Measurements from ENCODE around the gene TMED7. TPM values are rescaled to one million over a fixed set of nuclear protein-coding genes. Genes with fewer than 3 reads are reported as not detected.

Gene TMED7
- total RNA-seq, 1 experiment from 2014 or later = 121 TPM

DNA sequence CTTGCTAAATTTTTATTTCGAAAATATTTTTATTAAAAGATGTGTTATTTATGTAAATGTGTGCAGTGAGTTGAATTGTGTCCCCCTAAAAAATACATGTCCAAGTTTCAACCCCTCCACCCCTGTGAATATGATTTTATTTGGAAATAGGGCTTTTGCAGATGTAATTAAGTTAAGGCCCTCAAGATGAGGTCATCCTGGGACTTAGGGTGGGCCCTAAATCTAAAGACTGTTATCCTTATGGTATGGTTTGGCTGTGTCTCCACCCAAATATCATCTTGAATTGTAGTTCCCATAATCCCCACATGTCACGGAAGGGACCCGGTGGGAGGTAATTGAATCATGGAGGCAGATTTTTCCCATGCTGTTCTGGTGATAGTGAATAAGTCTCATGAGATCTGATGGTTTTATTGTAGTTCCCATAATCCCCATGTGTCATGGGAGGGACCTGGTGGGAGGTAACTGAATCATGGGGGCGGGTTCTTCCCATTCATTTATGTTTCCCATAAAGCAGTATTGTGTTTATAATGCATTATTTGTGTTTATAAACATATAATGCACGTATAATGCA, 1.5 kb upstream of the TMED7 start:
- peak; percentile 20 for DNase-seq (ENCODE audit: low read depth)

DNA sequence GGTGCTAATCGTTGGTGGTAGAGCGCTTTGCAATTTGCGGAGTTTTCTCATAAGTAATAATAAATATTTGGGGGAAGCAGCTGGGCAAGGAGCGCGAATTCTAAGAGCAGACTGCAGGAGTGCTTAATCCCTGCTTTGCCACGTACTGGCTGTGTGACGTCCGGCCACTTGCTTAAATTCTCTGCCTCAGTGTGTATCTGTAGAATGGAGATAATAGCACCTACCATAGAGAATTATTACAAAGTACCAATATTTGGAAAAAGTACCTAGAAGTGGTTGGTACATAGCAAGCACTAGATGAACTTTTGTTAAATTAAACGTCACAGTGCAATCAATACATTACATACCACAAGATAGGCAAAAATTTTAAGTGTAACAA, 598 bp upstream of the TMED7 start:
- no peak for DNase-seq (ENCODE audit: low read depth)

DNA sequence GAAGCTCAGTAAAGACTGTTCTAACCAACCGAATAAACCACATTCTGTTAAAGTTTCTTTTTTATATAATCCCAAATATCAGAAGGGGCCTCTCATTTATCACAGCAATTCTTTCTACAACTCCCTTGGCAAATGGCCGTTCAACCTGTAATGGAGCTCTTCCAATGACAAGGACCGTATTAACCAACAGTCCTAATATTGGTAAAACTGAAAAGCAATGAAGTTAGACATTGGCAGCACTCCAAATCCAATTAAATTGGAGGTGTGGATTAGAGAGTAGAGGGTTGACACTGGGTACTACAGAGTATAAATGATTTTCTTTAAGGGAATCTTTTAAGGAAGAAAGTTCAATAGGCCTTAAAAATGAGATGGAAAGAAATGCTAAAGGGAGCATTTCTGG, 842 bp downstream of the TMED7 start:
- DNase-seq (ENCODE audit: low read depth) = no peak

DNA sequence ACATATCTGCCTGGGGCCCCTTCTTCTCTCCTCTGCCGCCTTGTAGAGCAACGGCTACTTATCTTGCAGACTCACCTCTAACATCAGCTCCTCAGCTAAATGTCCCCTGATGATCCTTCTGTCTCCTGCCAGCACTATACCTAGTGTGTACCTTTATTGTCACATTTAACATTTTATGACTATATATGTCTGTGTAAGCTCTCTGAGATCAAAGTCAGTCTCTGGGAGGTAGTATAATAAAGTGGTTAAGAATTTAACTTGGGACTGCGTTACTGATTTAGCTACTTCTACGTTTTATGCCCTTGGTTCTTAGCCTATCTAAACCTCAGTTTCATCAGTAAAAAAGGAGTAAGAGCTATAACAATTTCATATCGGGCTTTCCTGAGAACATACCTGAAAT, 2.2 kb downstream of the TMED7 start:
- DNase-seq (ENCODE audit: low read depth) = no peak

DNA sequence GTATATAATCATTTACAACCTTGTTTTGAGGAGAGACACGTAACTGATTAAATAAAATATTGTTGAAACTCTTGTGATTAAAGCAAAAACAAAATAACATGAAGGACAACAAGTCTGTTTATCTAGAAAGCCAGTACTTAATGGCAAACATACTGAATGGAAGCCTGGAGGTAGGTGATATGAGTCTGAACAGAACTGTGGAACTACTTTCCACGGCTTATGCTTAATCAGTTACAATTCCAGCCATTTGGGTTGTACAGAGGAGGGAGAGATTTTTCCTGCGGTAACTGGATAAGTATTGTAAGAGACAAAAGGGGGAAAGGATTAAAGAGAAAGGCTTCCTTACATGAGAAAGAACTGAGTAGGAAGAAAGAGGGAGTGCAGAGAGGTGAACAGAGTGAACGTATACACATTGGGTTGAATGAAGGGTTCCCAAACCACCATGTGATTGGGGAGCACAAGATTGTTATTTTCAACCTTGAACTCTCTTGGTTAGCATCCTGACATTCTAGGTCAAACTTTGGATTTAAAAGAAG, 4.4 kb downstream of the TMED7 start:
- no peak for DNase-seq (ENCODE audit: low read depth)

DNA sequence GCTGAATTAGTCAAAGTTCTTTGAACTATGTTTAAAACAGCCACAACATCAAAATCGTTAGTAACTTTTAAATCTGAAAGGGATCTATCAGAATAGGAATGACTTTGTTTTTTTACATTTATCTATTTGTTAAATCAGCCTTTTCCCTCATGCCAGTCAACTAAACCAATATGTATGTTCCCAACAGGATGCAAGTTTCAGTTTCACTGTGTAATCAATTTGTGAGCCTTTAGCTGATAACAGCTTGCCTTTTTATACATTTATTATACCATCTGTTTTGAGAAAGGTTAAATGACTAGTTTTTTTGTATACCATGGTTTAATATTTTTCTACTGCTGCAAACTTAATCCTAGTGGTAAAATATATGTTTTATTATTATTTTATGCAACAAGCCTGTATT, 8.9 kb downstream of the TMED7 start:
- DNase-seq (ENCODE audit: low read depth) = no peak

DNA sequence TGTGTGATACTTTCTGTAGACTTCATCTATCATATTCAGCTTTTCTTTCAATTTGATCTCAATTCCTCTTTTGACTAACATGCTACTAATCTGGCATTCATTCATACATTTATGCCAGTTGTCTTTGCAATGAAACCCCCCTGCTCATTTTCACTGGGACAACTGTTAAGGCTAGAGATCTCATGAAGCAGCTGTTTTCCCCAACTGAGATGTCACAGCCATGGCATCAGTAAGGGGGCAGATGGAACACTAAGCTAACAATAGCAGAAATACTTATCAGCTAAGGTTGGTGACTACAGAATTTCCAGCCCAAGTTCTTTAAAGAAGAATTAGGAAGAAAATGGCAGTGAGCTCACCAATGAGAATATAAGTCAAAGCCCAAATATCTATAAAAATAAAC, 9.4 kb downstream of the TMED7 start:
- no peak for DNase-seq (ENCODE audit: low read depth)

DNA sequence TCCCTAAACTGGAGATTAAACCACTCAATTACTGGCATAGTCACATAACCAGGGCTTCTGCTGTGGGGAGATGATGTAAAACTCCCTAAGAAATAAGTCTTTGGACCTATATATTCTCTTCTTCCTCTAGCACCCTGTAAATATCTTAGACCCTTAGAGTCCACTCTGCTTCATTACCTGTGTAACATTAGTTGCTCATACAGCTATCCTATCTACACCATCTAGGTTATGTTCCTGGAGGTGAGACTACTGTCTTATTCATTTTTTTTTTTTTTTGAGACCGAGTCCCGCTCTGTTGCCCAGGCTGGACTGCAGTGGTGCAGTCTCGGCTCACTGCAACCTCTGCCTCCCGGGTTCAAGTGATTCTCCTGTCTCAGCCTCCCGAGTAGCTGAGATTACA, 14.0 kb downstream of the TMED7 start:
- DNase-seq (ENCODE audit: low read depth) = no peak

DNA sequence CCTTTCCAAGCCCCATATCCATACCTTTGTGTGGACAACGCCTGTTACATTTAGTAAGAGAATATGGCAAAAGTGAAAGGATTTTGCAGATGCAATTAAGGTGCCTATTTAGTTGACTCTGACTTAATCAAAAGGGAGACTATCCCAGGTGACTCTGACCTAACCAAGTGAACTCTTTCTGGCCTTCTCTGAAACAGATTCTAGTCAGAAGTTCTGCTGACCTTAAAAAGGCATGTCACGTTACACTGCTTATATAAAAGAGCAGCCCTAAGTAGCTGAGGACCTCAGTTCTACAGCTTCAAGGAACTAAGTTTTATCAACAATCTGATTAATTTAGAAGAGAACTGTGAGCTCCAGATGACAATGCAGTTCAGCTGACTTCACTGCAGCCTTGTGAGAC, 17.9 kb downstream of the TMED7 start:
- DNase-seq (ENCODE audit: low read depth) = no peak

DNA sequence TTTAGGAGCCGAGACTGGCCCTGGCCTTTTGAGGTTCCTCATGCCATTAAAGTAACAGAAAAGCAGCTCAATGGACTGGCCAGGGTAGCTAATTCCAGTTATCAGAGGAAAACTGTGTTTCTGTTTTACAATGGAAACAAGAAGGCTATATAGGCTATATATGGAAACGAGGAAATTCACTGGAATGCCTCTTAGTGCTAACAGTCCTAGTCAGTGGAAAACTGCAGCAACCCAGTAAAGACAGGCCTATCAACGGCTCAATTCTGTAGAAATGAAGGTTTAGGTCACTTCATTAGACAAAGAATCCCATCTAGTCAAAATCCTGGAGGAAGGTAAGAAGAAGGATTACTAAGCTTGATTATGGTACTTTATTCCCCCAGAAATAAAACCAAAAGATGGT, 20.4 kb downstream of the TMED7 start:
- no peak for DNase-seq (ENCODE audit: low read depth)

DNA sequence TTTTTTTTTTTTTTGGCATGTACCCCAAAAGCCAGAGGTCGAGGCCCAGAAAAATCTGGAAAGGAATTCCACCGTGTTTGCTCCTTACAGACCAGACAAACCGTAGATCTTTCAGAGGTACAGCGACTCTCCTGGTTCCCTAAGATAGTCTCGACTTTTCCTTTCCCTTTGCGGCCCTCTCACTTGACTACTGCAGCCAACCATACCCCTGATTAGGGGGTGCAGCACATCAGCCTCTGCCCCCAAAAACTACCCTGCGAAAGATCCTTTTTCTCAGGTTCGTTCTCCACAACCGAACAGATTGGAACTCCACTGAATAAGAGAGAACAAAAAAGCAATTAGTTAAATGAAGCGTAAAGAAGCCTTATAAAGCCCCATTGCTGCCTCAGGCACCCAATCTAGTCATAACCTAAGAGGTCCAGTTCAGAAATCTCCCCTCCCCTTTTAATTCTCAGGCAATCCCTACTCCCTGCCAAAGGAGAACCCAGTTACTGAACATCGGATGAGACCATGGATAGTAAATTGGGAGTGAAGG, 23.2 kb downstream of the TMED7 start:
- no peak for DNase-seq (ENCODE audit: low read depth)

DNA sequence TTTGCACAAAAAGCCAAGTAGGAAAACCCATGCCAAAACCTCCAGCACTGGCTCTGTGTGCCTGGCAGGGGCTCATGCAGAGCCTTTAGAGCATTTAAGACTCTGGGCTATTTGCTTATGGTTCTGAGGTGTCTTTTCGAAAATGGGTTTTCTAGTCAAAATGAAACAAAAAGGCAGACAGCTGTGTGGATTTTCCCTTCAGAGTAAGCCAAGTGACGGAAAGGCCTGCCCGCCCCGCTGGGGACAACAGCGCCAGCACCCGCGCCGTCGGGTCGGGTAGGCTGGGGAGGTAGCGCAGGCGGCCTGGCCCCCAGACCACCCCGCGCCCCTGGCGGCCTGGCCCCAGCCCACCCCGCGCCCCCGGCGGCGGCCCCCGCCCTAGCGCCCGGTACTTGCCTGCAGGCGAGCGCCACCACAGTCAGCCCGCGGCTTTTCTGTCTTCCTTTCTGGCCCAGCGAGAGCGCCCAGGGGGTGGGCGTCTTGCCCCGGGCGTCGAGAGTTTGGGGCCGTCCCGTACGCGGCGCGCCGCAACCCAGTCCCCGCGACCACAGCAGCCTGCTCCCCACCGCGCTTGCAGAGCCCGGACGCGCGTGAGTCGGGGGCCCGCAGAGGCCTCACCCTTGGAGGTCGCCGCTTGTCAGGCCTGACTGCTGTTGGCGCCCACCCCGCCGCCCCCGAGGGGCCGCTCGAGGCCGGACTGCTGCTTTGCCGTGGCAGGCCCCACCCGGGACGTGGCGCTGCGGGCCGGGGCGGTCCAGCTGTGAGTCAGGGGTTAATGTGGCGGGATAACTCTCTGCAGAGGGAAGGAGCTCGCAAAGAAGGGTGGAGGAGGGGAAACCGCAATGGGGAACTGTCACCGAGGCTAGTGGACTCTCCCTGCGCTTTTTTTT, 23.9 kb downstream of the TMED7 start, which contains the start of gene TICAM2:
Gene TICAM2, minus strand, starts transcription at position 779 of the 890 bp plus-strand sequence. CDS start 21,223 bp downstream, outside the sequence.
- DNase-seq (ENCODE audit: low read depth) = peak; percentile 63

DNA sequence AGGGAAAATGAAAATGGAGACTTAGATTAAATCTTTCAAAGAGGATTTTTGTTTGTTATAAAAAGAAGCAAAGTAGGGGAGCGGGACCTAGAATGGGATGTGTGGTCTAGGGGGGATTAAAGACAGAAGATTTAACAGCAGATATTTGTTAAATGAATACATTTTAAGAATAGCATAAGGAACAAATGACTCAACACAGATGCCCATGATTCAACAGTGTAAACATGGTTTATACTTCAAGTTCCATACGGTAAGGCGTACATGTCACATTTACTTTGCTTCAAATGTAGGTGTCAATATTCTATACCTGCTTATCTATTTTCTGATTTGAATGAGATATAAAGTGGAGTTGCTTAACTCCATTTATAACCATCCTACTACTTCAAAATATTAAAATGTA, 25.1 kb downstream of the TMED7 start:
- no peak for DNase-seq (ENCODE audit: low read depth)

DNA sequence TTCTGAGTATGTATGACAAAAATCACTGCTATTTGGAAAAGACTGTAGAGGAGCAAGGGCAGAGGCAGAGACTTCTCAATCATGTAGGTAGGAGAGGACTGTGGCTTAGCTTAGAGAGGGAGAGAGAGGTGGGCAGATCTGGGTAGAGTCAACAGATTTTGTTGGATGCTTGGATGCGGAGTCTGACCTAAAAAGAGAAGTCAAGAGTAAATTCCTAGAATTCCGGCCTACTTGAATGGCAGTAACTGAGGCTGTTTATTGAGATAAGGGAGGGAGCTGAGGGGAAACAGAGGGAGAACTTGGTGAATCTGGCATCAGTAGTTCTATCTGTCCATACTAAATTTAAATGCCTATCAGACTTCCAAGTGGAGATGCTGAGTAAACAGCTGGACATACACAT, 25.9 kb downstream of the TMED7 start:
- DNase-seq (ENCODE audit: low read depth) = no peak

DNA sequence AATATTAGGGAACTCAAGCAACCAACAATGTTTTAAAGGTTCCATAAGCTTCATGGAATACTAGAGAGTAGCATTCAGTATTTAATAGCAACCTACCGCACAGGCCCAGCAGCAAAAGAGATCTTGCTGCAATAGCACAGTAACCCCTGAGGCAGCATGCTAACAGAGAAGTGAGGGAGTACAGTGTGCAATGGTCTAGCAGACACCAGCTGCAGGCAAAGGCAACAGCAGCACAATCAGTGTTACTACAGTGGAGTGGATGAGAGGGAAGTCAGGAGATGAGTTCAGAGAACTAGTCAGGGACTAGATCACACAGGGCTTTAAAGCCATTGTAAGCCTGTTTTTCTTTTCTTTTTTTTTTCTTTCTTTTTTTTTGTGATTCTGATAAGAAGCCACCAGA, 26.3 kb downstream of the TMED7 start:
- no peak for DNase-seq (ENCODE audit: low read depth)

DNA sequence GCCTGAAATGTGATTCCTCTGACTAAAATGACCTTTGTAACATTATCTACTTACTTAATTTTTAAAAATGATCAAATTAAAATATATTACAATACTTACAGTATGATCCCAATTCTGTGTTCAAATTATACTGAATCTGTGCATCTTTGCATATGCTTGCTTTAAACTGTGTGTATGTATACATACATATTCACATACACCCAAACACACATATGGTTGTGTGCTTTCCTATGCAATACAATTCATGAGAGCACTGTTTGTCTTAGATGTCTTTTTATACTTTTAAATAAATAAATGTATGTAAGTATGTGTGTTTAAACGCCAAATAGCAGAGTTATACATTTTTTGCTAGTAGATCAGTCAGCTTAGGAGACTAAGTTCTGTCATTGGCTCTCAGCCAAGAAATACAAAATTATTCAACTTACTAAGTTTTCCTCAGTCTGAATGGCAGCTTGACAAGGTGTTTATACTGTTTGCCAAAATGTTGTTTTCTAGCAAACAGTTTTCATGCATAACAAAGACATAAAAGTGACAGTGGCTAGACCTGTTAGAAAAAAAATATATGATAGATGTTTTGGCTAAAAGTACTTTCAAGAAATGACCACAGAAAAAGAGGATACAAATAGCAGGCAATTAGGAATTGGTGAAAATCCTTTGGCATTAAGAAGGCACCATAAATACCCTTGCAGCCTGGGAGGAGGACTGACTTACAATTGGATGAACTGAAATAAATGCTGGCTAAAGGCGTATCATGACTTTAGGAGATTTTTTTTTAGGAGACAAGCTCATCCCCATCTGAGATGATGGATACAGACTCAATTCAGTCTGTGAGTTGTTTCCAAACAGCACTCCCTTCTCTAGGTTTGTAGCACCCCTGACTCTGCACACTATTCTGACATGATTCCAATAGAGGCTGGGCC, 31.4 kb downstream of the TMED7 start:
- no peak for DNase-seq (ENCODE audit: low read depth)

DNA sequence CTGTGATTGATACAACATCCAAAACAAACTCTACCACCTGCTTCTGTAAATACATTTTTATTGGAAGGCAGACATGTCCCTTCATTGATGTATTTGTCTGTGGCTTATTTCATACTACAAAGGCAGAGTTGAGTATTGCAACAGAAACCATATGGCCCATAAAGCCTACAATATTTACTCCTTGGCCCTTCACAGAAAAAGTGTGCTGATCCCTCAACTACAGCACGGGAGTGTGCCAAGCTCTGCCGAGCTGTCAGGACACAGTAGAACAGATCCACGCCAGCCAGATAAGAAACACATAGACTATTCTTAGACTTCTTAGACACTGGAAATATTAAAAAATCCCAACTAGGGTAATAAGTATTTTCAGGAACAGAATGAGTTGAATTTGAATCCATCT, 36.8 kb downstream of the TMED7 start:
- no peak for DNase-seq (ENCODE audit: low read depth)

DNA sequence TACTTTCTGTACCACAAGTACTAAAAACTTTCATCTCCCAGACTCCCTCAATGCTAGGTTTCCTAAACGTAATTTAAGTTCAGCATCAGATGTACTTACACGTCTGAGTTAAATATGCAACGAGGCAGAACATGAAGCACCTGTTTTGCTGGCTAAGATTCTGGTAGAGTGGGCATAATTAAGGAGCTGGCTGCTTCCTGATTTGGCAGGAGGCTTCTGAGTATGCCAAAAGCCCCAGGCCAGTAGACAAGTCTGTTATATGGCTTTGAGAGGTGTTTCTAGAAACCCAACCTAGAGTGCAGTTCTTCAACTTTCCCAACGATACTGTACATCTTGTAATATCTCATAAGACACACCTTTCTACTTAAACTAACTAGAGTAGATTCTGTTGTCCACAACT, 37.2 kb downstream of the TMED7 start:
- no peak for DNase-seq (ENCODE audit: low read depth)

DNA sequence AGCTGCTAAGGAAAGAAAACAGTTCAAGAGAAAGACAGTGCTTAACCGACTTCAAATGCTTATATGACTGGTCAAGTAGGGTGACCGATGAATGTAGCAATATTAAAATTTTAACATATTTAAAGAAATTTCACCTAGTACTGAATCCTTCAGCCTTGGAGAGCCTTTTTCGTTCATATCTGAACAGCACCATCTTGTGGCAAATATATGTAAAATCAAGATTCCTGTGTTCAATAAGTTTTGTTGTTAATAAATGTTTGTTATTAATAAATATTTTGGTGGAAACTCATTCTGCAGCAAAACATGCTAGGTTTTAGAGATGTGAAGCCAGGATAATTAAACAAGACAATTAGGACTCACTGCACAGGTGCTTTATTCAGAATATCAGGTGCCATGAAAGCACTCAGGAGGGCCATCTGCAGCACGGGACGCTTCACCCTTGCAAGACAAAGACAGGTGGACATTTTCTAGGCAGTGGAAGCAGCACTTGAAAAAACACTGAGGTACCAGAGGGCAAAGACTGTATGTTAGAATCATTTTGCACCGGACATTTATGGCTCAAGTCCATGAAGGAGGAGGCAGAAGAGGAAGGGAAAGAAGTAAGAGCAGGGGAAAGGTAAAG, 39.2 kb downstream of the TMED7 start:
- DNase-seq (ENCODE audit: low read depth) = no peak

DNA sequence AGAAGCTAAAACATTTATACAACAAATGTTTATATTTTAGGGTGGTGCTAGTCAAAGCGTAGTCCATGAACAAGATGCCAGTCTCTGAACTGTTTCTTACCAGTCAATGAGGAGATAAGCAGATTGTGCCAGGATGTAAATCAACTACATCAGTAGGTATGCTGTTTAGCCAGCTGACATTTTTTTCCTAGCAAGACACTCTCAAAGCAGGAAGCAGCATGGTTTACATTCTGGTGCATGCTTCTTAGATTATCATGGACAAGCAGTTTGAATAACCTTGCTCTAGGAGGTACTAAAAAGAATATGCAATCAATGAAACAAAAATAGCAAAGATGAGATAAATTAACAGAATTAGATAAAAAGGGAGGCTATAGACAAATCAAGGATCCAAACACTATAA, 40.6 kb downstream of the TMED7 start:
- DNase-seq (ENCODE audit: low read depth) = no peak

DNA sequence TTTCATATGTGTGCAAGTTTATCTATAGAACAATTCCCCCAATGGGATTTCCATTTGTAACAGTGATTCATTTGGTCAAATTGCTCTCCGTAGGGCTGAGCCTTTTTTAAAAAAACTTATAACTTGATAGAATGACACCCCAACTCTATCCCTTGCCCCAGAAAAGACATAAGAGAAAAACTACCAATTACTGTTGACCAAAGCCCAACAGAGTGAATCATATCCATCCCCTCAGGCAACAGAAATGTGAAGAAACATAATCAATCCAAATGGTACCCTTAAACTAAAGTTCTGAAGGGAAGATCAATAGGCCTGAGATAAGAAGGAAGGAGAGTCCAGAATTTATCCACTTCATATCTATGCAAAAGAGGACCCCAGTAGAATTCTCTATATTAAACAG, 41.3 kb downstream of the TMED7 start:
- DNase-seq (ENCODE audit: low read depth) = no peak
